ENCODE results near the gene CYTH3.

GRCh38 chr7:6167004-6167551 lies 105.3 kb downstream of the CYTH3 start:
- peak; percentile 24; the same call in 1 of the 2 replicates for TF ChIP-seq HOXA3 (CRISPR knock-in tag; IDR thresholded peaks at IDR 0.05)
- TF ChIP-seq, protein P1, sequence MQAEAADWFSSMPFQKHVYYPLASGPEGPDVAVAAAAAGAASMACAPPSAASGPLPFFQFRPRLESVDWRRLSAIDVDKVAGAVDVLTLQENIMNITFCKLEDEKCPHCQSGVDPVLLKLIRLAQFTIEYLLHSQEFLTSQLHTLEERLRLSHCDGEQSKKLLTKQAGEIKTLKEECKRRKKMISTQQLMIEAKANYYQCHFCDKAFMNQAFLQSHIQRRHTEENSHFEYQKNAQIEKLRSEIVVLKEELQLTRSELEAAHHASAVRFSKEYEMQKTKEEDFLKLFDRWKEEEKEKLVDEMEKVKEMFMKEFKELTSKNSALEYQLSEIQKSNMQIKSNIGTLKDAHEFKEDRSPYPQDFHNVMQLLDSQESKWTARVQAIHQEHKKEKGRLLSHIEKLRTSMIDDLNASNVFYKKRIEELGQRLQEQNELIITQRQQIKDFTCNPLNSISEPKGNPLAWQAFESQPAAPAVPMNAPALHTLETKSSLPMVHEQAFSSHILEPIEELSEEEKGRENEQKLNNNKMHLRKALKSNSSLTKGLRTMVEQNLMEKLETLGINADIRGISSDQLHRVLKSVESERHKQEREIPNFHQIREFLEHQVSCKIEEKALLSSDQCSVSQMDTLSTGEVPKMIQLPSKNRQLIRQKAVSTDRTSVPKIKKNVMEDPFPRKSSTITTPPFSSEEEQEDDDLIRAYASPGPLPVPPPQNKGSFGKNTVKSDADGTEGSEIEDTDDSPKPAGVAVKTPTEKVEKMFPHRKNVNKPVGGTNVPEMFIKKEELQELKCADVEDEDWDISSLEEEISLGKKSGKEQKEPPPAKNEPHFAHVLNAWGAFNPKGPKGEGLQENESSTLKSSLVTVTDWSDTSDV (CRISPR knock-in tag; IDR thresholded peaks at IDR 0.05): no peak
